HG02642 (cell line): ENCODE results near the gene EFNA5.
A peak's percentile ranks its signal among the peaks of the same experiment; 100 is the strongest.
"Not testable (repeated sequence)": the region's sequence is repeated elsewhere in the genome, so short reads cannot be mapped to it uniquely, and the experiment has no call there.

Experiments used
- ATAC-seq: cut with Tn5 transposase; IDR thresholded peaks from one replicate; pipeline ENCODE4 v1.9.1; 2021; ENCODE audit warnings: mild to moderate bottlenecking; ENCODE audit not compliant: unreplicated experiment, poor library complexity

Gene EFNA5

GRCh38 chr5:107472620-107473064 lies 198.1 kb downstream of the EFNA5 start:
- no peak for ATAC-seq

GRCh38 chr5:107470295-107470582 lies 200.5 kb downstream of the EFNA5 start:
- ATAC-seq = no peak

GRCh38 chr5:107469485-107470294 lies 201.0 kb downstream of the EFNA5 start:
- ATAC-seq = no peak

GRCh38 chr5:107469064-107469463 lies 201.7 kb downstream of the EFNA5 start:
- ATAC-seq = no peak

GRCh38 chr5:107468276-107468675 lies 202.5 kb downstream of the EFNA5 start:
- ATAC-seq = no peak

GRCh38 chr5:107467137-107467932 lies 203.4 kb downstream of the EFNA5 start:
- no peak for ATAC-seq

GRCh38 chr5:107466233-107466769 lies 204.4 kb downstream of the EFNA5 start:
- no peak for ATAC-seq

GRCh38 chr5:107464876-107465275 lies 205.9 kb downstream of the EFNA5 start:
- no peak for ATAC-seq

GRCh38 chr5:107464416-107464815 lies 206.3 kb downstream of the EFNA5 start:
- peak; percentile 59 for ATAC-seq

- ATAC-seq = no peak
Observed at GRCh38 chr5:107463731-107464130, 207.0 kb downstream of the EFNA5 start.

GRCh38 chr5:107461770-107462169 lies 209.0 kb downstream of the EFNA5 start:
- no peak for ATAC-seq

- ATAC-seq = no peak
Observed at GRCh38 chr5:107460789-107461188, 209.9 kb downstream of the EFNA5 start.

- ATAC-seq = no peak
Observed at GRCh38 chr5:107459605-107460004, 211.1 kb downstream of the EFNA5 start.

- ATAC-seq = no peak
Observed at GRCh38 chr5:107458322-107458721, 212.4 kb downstream of the EFNA5 start.

- no peak for ATAC-seq
Observed at GRCh38 chr5:107457881-107458280, 212.9 kb downstream of the EFNA5 start.

- no peak for ATAC-seq
Observed at GRCh38 chr5:107457138-107457537, 213.6 kb downstream of the EFNA5 start.

- peak; percentile 86 for ATAC-seq
Observed at GRCh38 chr5:107456281-107456715, 214.4 kb downstream of the EFNA5 start.

- ATAC-seq = no peak
Observed at GRCh38 chr5:107455111-107455544, 215.6 kb downstream of the EFNA5 start.

GRCh38 chr5:107451827-107452226 lies 218.9 kb downstream of the EFNA5 start:
- ATAC-seq = not testable (repeated sequence)

- no peak for ATAC-seq
Observed at GRCh38 chr5:107451028-107451427, 219.7 kb downstream of the EFNA5 start.

GRCh38 chr5:107450531-107450930 lies 220.2 kb downstream of the EFNA5 start:
- no peak for ATAC-seq
